ENCODE measurements around the gene EHF. TPM values are rescaled to one million over a fixed set of nuclear protein-coding genes. Genes with fewer than 3 reads are reported as not detected.

EHF gene
- total and polyA plus RNA-seq, 2 of the 8 experiments (the other 6 are each of a cell fraction or from before 2014, with no cell fraction given) = not detected

- CTCF ChIA-PET (ENCODE audit: partially characterized antibody) = interaction anchor here (0.6 to 1.1 kb wide), 3 partner anchors 97 to 1392 kb away, joined by 3 to 4 read pairs (median 3); partner anchors contain the start of gene ELF5
- H3K4ac ChIP-seq (replicated peaks; ENCODE audit: insufficient read length, low read depth, low read length) = no peak overlapping the region
Observed at GRCh38 chr11:34610324-34611041, 10.4 kb upstream of the EHF start.

More at GRCh38 chr11:34610324-34611041, 10.4 kb upstream of the EHF start:
- no peak overlapping the region for H2AK5ac ChIP-seq (ENCODE audit: low read depth, low read length)
- H4K8ac ChIP-seq (ENCODE audit: extremely low read depth, insufficient read depth, low read length) = no peak overlapping the region
- no peak overlapping the region for H3K27ac ChIP-seq (ENCODE audit: low read depth, low read length)
- TF ChIP-seq BACH1 (IDR thresholded peaks at IDR 0.05; ENCODE audit: low read length) = no peak
- no peak overlapping the region for H2AFZ ChIP-seq (ENCODE audit: low read length)
- DNase-seq (ENCODE audit: low read depth in 1 of 2, low spot score in 2 of 2) (no peak), FAIRE-seq (no peak)
- no peak overlapping the region for H4K91ac ChIP-seq (replicated peaks; ENCODE audit: insufficient read length, low read length)
- no peak overlapping the region for H2BK120ac ChIP-seq (replicated peaks; ENCODE audit: low read depth, low read length)
- H3K4me3 ChIP-seq (ENCODE audit: extremely low read depth in 1 of 4, insufficient read depth in 2 of 4, low read depth in 3 of 4, low read length in 4 of 4) = no peak overlapping the region
- H3K18ac ChIP-seq (ENCODE audit: extremely low read depth, low read length) = no peak overlapping the region
- H3K14ac ChIP-seq (ENCODE audit: insufficient read length) = no peak overlapping the region
- no peaks in the 10 kb centered on the region for H4K20me1 ChIP-seq (replicated peaks in 1 of 2; ENCODE audit: control insufficient read depth in 1 of 2, insufficient read depth in 2 of 2, low read length in 2 of 2)
- no peak overlapping the region for H2BK15ac ChIP-seq (ENCODE audit: low read length)
- H3K56ac ChIP-seq (replicated peaks; ENCODE audit: insufficient read length, low read depth, low read length) = no peak overlapping the region
- H3K4me1 ChIP-seq (replicated peaks in 1 of 4; ENCODE audit: control insufficient read depth in 3 of 4, insufficient read depth in 4 of 4, low read length in 3 of 4) = no peaks in the 10 kb centered on the region
- no peak overlapping the region for H3K23ac ChIP-seq (ENCODE audit: insufficient read length)
- POLR2A ChIA-PET (ENCODE audit: partially characterized antibody) = no interaction called here
- H3K27me3 ChIP-seq (replicated peaks in 1 of 4; ENCODE audit: control insufficient read depth in 3 of 4, extremely low read depth in 1 of 4, insufficient read depth in 3 of 4, low read length in 3 of 4) = no peaks in the 10 kb centered on the region
- no peak overlapping the region for H2BK12ac ChIP-seq (ENCODE audit: low read depth, low read length)
- no peaks in the 10 kb centered on the region for H3K79me1 ChIP-seq (ENCODE audit: low read depth, low read length)
- H2BK20ac ChIP-seq (ENCODE audit: low read length) = no peak overlapping the region
- H3K4me2 ChIP-seq (ENCODE audit: insufficient read depth in 1 of 2, low read depth in 2 of 2, low read length in 2 of 2) = no peak overlapping the region
- H3K9me3 ChIP-seq (ENCODE audit: insufficient read depth in 2 of 2, low read depth in 1 of 2, low read length in 1 of 2) = no peaks in the 10 kb centered on the region
- no peak overlapping the region for H3K9ac ChIP-seq (replicated peaks in 1 of 4; ENCODE audit: extremely low read depth in 1 of 4, low read depth in 3 of 4, low read length in 3 of 4)
- H2BK5ac ChIP-seq (ENCODE audit: low read depth, low read length) = no peak overlapping the region
- WGBS, 2 experiments (ENCODE audit: extremely low coverage in 1 of 2, insufficient coverage in 1 of 2, insufficient read length in 1 of 2, insufficient replicate concordance in 2 of 2, low coverage in 1 of 2, low lambda C conversion rate in 2 of 2, missing lambda C conversion rate in 1 of 2) = 93% methylated on average over 5 of the region's 5 CpGs; no CpG with 5 or more reads in 1 of the 2 experiments
- H3K23me2 ChIP-seq (ENCODE audit: low read depth, low read length) = no peaks in the 10 kb centered on the region
- H3K36me3 ChIP-seq (ENCODE audit: control insufficient read depth in 2 of 4, insufficient read depth in 4 of 4, low read length in 3 of 4) = no peaks in the 10 kb centered on the region
- H3K79me2 ChIP-seq (ENCODE audit: control insufficient read depth in 1 of 2, insufficient read depth in 2 of 2, low read length in 2 of 2) = no peaks in the 10 kb centered on the region
- no peak overlapping the region for H4K5ac ChIP-seq (ENCODE audit: insufficient read length, low read depth, low read length)
